H1 (cell line): Measurements from ENCODE around the gene IPO9. TPM values are rescaled to one million over a fixed set of nuclear protein-coding genes. Genes with fewer than 3 reads are reported as not detected.

ENCODE experiments used
- ATF3 ChIP-seq: IDR thresholded peaks from 2 replicates; pipeline ENCODE4 v1.6.1; 2011; ENCODE audit warnings: low read depth, mild to moderate bottlenecking, low read length; ENCODE audit not compliant: insufficient read depth
- CBX5 ChIP-seq: fragments of 300-800, 300-1000 bp; sonication (generic); IDR thresholded peaks from 2 replicates; pipeline ENCODE4 v1.7.1; 2016; ENCODE audit warnings: antibody characterized with exemption, low read length, low read depth
- CTCF ChIP-seq, 3 experiments: IDR thresholded peaks; 1 replicate in 2 of 3; 2 replicates in 1 of 3; pipeline versions ENCODE4 v1.5.1 to v1.6.1; 2011; ENCODE audit warnings: low read length in 3 of 3, mild to moderate bottlenecking in 3 of 3, inconsistent platforms in 2 of 3, low read depth in 1 of 3, moderate library complexity in 1 of 3; ENCODE audit not compliant: insufficient read depth in 1 of 3; ENCODE audit errors: control extremely low read depth in 1 of 3
- E2F6 ChIP-seq: IDR thresholded peaks from 2 replicates; pipeline ENCODE4 v1.6.1; 2012; ENCODE audit warnings: inconsistent platforms
- EGR1 ChIP-seq: IDR thresholded peaks from 2 replicates; pipeline ENCODE4 v1.6.1; 2011; ENCODE audit warnings: low read depth, low read length, borderline replicate concordance
- FOSL1 ChIP-seq: IDR thresholded peaks from 2 replicates; pipeline ENCODE4 v1.6.1; 2011; ENCODE audit warnings: mild to moderate bottlenecking, low read depth, low read length, moderate library complexity; ENCODE audit not compliant: insufficient read depth
- HDAC6 ChIP-seq: IDR thresholded peaks from one replicate; pipeline ENCODE4 v1.7.1; 2012; ENCODE audit warnings: low read depth, mild to moderate bottlenecking, inconsistent platforms, low read length, moderate library complexity
- JUND ChIP-seq: IDR thresholded peaks from 2 replicates; pipeline ENCODE4 v1.6.1; 2011; ENCODE audit warnings: mild to moderate bottlenecking, improper control_type of control experiment, low read length
- KDM1A ChIP-seq: fragments of 200-600, 300-600 bp; sonication (generic); IDR thresholded peaks from 2 replicates; pipeline ENCODE4 v1.7.1; 2016; ENCODE audit warnings: mild to moderate bottlenecking, low read length, borderline replicate concordance
- KDM5A ChIP-seq: fragments of 200-600 bp; IDR thresholded peaks from 2 replicates; pipeline ENCODE4 v1.7.1; 2012; ENCODE audit warnings: mild to moderate bottlenecking, low read length, inconsistent platforms, mixed read lengths
- MAFK ChIP-seq: IDR thresholded peaks from 2 replicates; pipeline ENCODE4 v1.6.1; 2012; ENCODE audit warnings: low read depth, mild to moderate bottlenecking, improper control_type of control experiment, low read length
- NANOG ChIP-seq: IDR thresholded peaks from 2 replicates; pipeline ENCODE4 v1.6.1; 2011; ENCODE audit warnings: low read length, low read depth, mild to moderate bottlenecking, inconsistent platforms; ENCODE audit not compliant: insufficient read depth, poor library complexity, severe bottlenecking
- PHF8 ChIP-seq: fragments of 200-600 bp; sonication (generic); conservative IDR thresholded peaks from 2 replicates; pipeline ENCODE4 v1.7.1; 2012; ENCODE audit warnings: low read depth, mild to moderate bottlenecking, inconsistent platforms, low read length, moderate library complexity
- POU5F1 ChIP-seq: IDR thresholded peaks from 2 replicates; pipeline ENCODE4 v1.6.1; 2011; ENCODE audit warnings: low read depth, mild to moderate bottlenecking, low read length, moderate library complexity
- SIN3A ChIP-seq, 2 experiments: IDR thresholded peaks in 1 of 2; conservative IDR thresholded peaks in 1 of 2; 2 replicates each; pipeline ENCODE4 v1.6.1; 2011 to 2012; ENCODE audit warnings: low read length in 2 of 2, improper control_type of control experiment in 1 of 2, low read depth in 1 of 2, mild to moderate bottlenecking in 1 of 2
- TEAD4 ChIP-seq: IDR thresholded peaks from 2 replicates; pipeline ENCODE4 v1.6.1; 2012; ENCODE audit warnings: low read depth, low read length, inconsistent platforms, mixed read lengths
- ZNF274 ChIP-seq: IDR thresholded peaks from 2 replicates; pipeline ENCODE4 v1.7.0; 2012; ENCODE audit warnings: low read length, borderline replicate concordance; ENCODE audit errors: extremely low read depth
- polyA plus RNA-seq, 7 experiments: library from polyadenylated mRNA; depleted of rRNA in 3 of 7; stranded (reverse) in 5 of 7; unstranded in 2 of 7; fragments of >200 nt in 5 of 7; fragments of 200-250 nt in 2 of 7; gene quantifications; 1 replicate in 5 of 7; 2 replicates in 1 of 7; 4 replicates in 1 of 7; pipeline versions ENCODE4 v1.2.1 to v1.2.3, GENCODE V29; 2011 to 2013; ENCODE audit warnings: missing spikeins in 2 of 7, mixed read lengths in 2 of 7
- total RNA-seq: library from RNA; stranded (reverse); fragmentation: NEBNext Ultra II Directional; extraction: Animal tissue kit (Norgen Biotek cat#: 25700); gene quantifications from 2 replicates; pipeline ENCODE4 v1.2.1, GENCODE V29; 2021
- TF ChIP-seq, protein P1 (sequence below): IDR thresholded peaks from 2 replicates; pipeline ENCODE4 v1.6.1; 2012; ENCODE audit warnings: low read length, inconsistent platforms

IPO9 gene
- total and polyA plus RNA-seq, 2 of the 8 experiments (the other 6 are each of a cell fraction or from before 2014, with no cell fraction given) = 61.0 to 122 TPM

DNA sequence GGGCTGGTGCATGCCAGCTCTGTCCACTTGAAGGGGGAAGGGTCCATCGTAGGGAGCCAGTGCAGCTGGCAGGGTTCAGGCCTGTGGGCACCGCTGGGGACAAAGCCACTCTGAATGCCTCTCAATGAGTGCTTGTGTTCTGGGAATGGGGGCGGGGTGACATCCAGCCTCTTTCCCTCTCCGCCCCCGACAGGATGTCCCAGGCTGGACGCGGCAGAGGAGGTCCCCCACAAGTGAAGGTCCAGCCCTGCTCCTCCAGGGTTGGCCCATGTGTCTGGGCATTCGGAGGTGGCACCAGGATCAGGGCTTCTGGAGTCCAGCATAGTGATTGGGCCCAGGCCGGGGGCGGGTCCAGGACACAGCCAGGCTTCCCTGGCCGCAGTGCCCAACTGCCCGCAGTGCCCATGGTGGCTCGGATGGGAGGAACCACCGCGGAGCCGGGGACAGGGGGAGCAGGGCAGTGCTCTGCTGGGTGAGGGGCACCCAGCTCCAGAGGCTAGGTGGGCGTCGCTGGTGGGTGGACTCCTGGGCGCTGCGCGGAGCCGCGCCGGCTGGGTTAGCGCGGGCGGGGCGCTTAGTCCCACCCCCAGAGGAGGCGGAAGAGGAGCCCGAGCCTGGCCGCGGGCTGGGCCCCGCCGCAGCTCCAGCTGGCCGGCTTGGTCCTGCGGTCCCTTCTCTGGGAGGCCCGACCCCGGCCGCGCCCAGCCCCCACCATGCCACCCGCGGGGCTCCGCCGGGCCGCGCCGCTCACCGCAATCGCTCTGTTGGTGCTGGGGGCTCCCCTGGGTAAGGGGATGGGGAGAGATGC is 59.5 kb downstream of the IPO9 start, which contains the start of gene SHISA4 (continued):
- TF ChIP-seq KDM5A (no peak), SIN3A (conservative IDR thresholded peaks at IDR 0.05 in 1 of 2, IDR thresholded peaks at IDR 0.05 in 1 of 2; ENCODE audit: low read depth in 1 of 2, low read length in 2 of 2) (no peak), TEAD4 (no peak), MAFK (no peak), POU5F1 (no peak), ZNF274 (no peak), KDM1A (no peak), CTCF (IDR thresholded peaks at IDR 0.05; ENCODE audit: control extremely low read depth in 1 of 3, insufficient read depth in 1 of 3, low read depth in 1 of 3, low read length in 3 of 3) (no peak), E2F6 (no peak), ATF3 (no peak), PHF8 (peak; percentile 55; the same call in 1 of the 2 replicates), HDAC6 (no peak), EGR1 (no peak), JUND (no peak), FOSL1 (no peak), NANOG (no peak), CBX5 (no peak)
- TF ChIP-seq, protein P1, sequence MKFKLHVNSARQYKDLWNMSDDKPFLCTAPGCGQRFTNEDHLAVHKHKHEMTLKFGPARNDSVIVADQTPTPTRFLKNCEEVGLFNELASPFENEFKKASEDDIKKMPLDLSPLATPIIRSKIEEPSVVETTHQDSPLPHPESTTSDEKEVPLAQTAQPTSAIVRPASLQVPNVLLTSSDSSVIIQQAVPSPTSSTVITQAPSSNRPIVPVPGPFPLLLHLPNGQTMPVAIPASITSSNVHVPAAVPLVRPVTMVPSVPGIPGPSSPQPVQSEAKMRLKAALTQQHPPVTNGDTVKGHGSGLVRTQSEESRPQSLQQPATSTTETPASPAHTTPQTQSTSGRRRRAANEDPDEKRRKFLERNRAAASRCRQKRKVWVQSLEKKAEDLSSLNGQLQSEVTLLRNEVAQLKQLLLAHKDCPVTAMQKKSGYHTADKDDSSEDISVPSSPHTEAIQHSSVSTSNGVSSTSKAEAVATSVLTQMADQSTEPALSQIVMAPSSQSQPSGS = no peak
